ENCODE results near the gene NAIP.
"Not testable (repeated sequence)": the region's sequence is repeated elsewhere in the genome, so short reads cannot be mapped to it uniquely, and the experiment has no call there.

NAIP gene

DNA sequence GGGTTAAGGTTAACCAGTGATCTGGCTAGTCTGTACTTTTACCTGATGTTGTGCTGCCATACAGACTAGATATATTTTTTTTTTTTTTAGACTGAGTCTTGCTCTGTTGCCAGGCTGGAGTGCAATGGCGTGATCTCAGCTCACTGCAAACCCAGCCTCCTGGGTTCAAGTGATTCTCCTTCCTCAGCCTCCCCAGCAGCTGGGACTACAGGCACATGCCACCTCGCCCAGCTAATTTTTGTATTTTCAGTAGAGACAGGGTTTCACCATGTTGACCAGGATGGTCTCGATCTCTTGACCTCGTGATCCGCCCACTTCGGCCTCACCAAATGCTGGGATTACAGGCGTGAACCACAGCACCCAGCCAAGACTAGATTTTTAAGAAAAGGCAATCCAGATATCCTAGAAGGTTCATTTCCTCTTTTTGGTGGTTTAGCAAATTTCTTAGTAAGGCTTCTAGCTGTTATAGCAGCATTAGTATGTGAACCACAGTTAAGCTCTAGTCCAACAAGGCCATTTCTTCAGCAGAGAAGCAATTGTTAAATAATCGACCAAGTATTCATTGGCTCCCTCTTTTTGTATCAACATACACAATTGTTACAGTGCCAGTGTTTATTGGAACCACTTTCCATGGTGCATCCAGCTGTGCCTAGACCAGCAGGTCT lies at the start of gene NAIP:
Gene NAIP, minus strand, starts transcription at position 51 of the 665 bp plus-strand sequence. CDS start 12,424 bp downstream, outside the sequence.
- not testable (repeated sequence) for H3K27ac ChIP-seq (ENCODE audit: low read depth, low read length); H3K27me3 ChIP-seq (ENCODE audit: control insufficient read depth, insufficient read depth, low read length); H3K36me3 ChIP-seq (ENCODE audit: control insufficient read depth, insufficient read depth, low read length); H3K9ac ChIP-seq (ENCODE audit: low read length); H3K4me3 ChIP-seq (ENCODE audit: low read length); H3K4me1 ChIP-seq (ENCODE audit: control insufficient read depth, insufficient read depth, low read length)

- not testable (repeated sequence) for H3K4me3 ChIP-seq (ENCODE audit: low read length); H3K4me1 ChIP-seq (ENCODE audit: control insufficient read depth, insufficient read depth, low read length); H3K27me3 ChIP-seq (ENCODE audit: control insufficient read depth, insufficient read depth, low read length); H3K9ac ChIP-seq (ENCODE audit: low read length); H3K36me3 ChIP-seq (ENCODE audit: control insufficient read depth, insufficient read depth, low read length); H3K27ac ChIP-seq (ENCODE audit: low read depth, low read length)
Measured at GRCh38 chr5:71067262-71067928, 42.3 kb upstream of the NAIP start, which contains the start of gene GTF2H2. TSS of gene GTF2H2 (minus strand) at chr5:71067676. CDS start at chr5:71062763, 4,913 bp downstream.

GRCh38 chr5:71061322-71061721 lies 36.2 kb upstream of the NAIP start:
- H3K9ac ChIP-seq (ENCODE audit: low read length); H3K36me3 ChIP-seq (ENCODE audit: control insufficient read depth, insufficient read depth, low read length); H3K27ac ChIP-seq (ENCODE audit: low read depth, low read length); H3K27me3 ChIP-seq (ENCODE audit: control insufficient read depth, insufficient read depth, low read length); H3K4me3 ChIP-seq (ENCODE audit: low read length); H3K4me1 ChIP-seq (ENCODE audit: control insufficient read depth, insufficient read depth, low read length): not testable (repeated sequence)

DNA sequence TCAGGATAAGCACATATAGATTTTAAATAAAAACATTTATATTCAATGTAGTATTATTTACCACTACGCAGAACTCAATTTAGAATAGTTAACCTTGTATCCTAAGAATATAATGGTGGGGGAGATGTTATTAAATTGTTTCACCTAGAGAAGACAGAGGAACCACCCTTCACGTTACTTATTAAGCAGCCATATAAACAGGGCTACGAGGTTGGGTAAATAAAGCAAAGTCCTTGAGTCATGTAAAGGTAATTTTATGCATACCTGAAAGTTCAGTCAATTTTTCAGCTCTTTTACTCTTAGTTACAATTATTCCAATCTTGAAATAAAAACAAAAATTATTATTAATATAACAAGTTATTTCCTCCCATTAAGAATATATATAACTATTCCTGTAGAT lies 34.3 kb upstream of the NAIP start:
- H3K27me3 ChIP-seq (ENCODE audit: control insufficient read depth, insufficient read depth, low read length); H3K4me1 ChIP-seq (ENCODE audit: control insufficient read depth, insufficient read depth, low read length); H3K36me3 ChIP-seq (ENCODE audit: control insufficient read depth, insufficient read depth, low read length); H3K4me3 ChIP-seq (ENCODE audit: low read length); H3K27ac ChIP-seq (ENCODE audit: low read depth, low read length); H3K9ac ChIP-seq (ENCODE audit: low read length): not testable (repeated sequence)

- not testable (repeated sequence) for H3K27ac ChIP-seq (ENCODE audit: low read depth, low read length); H3K36me3 ChIP-seq (ENCODE audit: control insufficient read depth, insufficient read depth, low read length); H3K9ac ChIP-seq (ENCODE audit: low read length); H3K27me3 ChIP-seq (ENCODE audit: control insufficient read depth, insufficient read depth, low read length); H3K4me1 ChIP-seq (ENCODE audit: control insufficient read depth, insufficient read depth, low read length); H3K4me3 ChIP-seq (ENCODE audit: low read length)
Measured at GRCh38 chr5:71044808-71045207, 19.7 kb upstream of the NAIP start.

DNA sequence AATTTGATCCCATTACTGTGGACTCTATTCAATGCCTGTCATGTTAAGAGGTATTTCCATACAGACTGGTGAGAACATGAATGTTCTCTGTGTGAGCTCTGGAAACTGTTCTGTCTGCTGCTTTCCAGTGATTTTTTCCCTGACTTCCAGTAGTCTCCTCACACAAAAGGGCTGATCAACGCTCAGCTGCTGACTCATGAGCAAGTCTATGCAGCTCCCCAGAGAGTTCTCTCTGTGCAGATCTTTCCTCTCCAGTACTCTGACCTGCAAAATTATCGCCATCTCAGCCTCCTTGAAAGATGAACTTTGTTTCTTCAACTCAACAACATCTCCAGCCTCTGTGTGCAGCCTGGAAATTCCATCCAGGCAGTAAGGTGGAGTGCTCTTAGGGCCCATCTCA lies 19.0 kb upstream of the NAIP start:
- H3K27ac ChIP-seq (ENCODE audit: low read depth, low read length); H3K27me3 ChIP-seq (ENCODE audit: control insufficient read depth, insufficient read depth, low read length); H3K36me3 ChIP-seq (ENCODE audit: control insufficient read depth, insufficient read depth, low read length); H3K4me3 ChIP-seq (ENCODE audit: low read length); H3K4me1 ChIP-seq (ENCODE audit: control insufficient read depth, insufficient read depth, low read length); H3K9ac ChIP-seq (ENCODE audit: low read length): not testable (repeated sequence)

- not testable (repeated sequence) for H3K27me3 ChIP-seq (ENCODE audit: control insufficient read depth, insufficient read depth, low read length); H3K4me3 ChIP-seq (ENCODE audit: low read length); H3K36me3 ChIP-seq (ENCODE audit: control insufficient read depth, insufficient read depth, low read length); H3K27ac ChIP-seq (ENCODE audit: low read depth, low read length); H3K9ac ChIP-seq (ENCODE audit: low read length); H3K4me1 ChIP-seq (ENCODE audit: control insufficient read depth, insufficient read depth, low read length)
Measured at GRCh38 chr5:71031046-71031776, 6.1 kb upstream of the NAIP start.

GRCh38 chr5:71020643-71021042 lies 4.5 kb downstream of the NAIP start:
- H3K27me3 ChIP-seq (ENCODE audit: control insufficient read depth, insufficient read depth, low read length); H3K27ac ChIP-seq (ENCODE audit: low read depth, low read length); H3K4me1 ChIP-seq (ENCODE audit: control insufficient read depth, insufficient read depth, low read length); H3K36me3 ChIP-seq (ENCODE audit: control insufficient read depth, insufficient read depth, low read length); H3K4me3 ChIP-seq (ENCODE audit: low read length); H3K9ac ChIP-seq (ENCODE audit: low read length): not testable (repeated sequence)

DNA sequence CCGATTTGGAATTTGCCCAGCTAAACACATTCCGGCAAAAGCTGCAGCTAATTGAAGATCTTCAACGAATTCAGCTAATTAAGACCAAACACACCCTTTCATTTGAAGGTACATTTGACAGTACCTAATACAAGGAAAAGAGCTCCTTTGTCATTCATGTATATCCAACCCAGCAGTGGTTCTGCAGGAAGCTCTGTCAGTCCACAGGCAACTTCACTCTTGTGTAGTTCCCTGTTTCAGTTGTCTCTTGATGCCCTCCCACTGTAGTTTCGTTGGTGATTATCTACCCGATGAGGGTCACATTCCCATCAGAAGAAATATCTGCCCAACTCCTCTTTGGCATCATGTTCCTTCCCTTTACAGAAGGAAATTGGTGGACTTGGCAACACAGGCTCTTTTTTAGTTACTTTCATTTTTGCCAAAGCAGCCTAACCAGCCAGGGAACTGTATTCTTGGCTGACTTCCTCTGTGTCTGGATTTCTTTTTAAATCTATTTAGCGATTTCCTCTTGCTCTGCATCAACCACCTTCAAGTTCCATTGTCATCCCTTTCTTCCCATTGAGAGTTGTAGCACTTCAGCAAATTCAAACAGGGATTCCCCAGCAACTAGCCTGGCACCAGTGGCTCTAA lies 6.6 kb downstream of the NAIP start:
- H3K36me3 ChIP-seq (ENCODE audit: control insufficient read depth, insufficient read depth, low read length); H3K27ac ChIP-seq (ENCODE audit: low read depth, low read length); H3K4me1 ChIP-seq (ENCODE audit: control insufficient read depth, insufficient read depth, low read length); H3K9ac ChIP-seq (ENCODE audit: low read length); H3K4me3 ChIP-seq (ENCODE audit: low read length); H3K27me3 ChIP-seq (ENCODE audit: control insufficient read depth, insufficient read depth, low read length): not testable (repeated sequence)

DNA sequence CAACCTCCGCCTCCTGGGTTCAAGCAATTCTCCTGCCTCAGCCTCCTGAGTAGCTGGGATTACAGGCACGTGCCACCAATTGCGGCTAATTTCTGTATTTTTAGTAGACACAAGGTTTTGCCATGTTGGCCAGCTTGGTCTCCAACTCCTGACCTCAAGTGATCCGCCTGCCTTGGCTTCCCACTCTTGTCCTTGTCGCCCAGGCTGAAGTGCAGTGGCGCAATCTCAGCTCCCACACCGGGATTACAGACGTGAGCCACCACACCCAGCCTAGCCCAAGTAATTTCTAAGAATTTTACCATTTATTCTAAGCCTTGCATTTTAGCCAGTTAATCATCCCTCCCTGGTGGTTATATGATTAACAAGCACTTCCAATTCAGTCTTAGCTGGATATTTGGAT lies 11.0 kb downstream of the NAIP start:
- Histone ChIP-seq H3K9ac (ENCODE audit: low read length) (no peak overlapping the region), H3K36me3 (ENCODE audit: control insufficient read depth, insufficient read depth, low read length) (no peaks in the 10 kb centered on the region), H3K4me3 (ENCODE audit: low read length) (no peak overlapping the region), H3K27me3 (ENCODE audit: control insufficient read depth, insufficient read depth, low read length) (no peaks in the 10 kb centered on the region), H3K4me1 (ENCODE audit: control insufficient read depth, insufficient read depth, low read length) (no peaks in the 10 kb centered on the region), H3K27ac (ENCODE audit: low read depth, low read length) (no peak overlapping the region)

GRCh38 chr5:71013575-71013974 lies 11.6 kb downstream of the NAIP start:
- Histone ChIP-seq H3K27me3 (ENCODE audit: control insufficient read depth, insufficient read depth, low read length) (no peaks in the 10 kb centered on the region), H3K36me3 (ENCODE audit: control insufficient read depth, insufficient read depth, low read length) (no peaks in the 10 kb centered on the region), H3K27ac (ENCODE audit: low read depth, low read length) (no peak overlapping the region), H3K4me3 (ENCODE audit: low read length) (no peak overlapping the region), H3K4me1 (ENCODE audit: control insufficient read depth, insufficient read depth, low read length) (no peaks in the 10 kb centered on the region), H3K9ac (ENCODE audit: low read length) (no peak overlapping the region)

GRCh38 chr5:71011194-71011792 lies 13.8 kb downstream of the NAIP start:
- H3K36me3 ChIP-seq (ENCODE audit: control insufficient read depth, insufficient read depth, low read length), result no peaks in the 10 kb centered on the region
- no peaks in the 10 kb centered on the region for H3K4me1 ChIP-seq (ENCODE audit: control insufficient read depth, insufficient read depth, low read length)
- H3K9ac ChIP-seq (ENCODE audit: low read length), result no peak overlapping the region

More at GRCh38 chr5:71011194-71011792, 13.8 kb downstream of the NAIP start:
- Histone ChIP-seq H3K27ac (ENCODE audit: low read depth, low read length) (no peak overlapping the region), H3K4me3 (ENCODE audit: low read length) (no peak overlapping the region), H3K27me3 (ENCODE audit: control insufficient read depth, insufficient read depth, low read length) (no peaks in the 10 kb centered on the region)
